Measurements from ENCODE around the gene ISCA2.

DNA sequence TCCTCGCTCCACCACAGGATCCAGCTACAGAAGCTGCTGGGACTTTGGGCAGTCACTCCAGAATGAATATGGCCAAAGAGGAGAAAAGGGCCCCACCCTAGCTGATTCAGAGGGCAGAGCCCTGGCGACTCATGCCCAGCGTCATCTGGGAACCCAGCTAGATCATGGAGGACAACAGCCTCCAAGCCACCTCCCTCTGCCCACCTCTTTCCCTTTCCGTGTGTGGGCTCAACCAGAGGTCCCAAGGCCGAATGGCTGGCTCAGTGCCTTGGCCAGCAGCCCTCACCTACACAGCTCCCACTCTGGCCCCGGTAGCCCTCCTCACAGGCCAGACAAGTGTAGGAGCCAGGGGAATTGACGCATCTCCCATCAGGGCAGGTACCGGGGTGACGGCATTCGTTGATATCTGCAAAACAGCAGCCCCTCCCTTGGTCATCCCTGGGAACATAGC is 17.4 kb downstream of the ISCA2 start:
- TF ChIP-seq, protein P1, sequence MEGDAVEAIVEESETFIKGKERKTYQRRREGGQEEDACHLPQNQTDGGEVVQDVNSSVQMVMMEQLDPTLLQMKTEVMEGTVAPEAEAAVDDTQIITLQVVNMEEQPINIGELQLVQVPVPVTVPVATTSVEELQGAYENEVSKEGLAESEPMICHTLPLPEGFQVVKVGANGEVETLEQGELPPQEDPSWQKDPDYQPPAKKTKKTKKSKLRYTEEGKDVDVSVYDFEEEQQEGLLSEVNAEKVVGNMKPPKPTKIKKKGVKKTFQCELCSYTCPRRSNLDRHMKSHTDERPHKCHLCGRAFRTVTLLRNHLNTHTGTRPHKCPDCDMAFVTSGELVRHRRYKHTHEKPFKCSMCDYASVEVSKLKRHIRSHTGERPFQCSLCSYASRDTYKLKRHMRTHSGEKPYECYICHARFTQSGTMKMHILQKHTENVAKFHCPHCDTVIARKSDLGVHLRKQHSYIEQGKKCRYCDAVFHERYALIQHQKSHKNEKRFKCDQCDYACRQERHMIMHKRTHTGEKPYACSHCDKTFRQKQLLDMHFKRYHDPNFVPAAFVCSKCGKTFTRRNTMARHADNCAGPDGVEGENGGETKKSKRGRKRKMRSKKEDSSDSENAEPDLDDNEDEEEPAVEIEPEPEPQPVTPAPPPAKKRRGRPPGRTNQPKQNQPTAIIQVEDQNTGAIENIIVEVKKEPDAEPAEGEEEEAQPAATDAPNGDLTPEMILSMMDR (IDR thresholded peaks at IDR 0.05; ENCODE audit: borderline replicate concordance, extremely low read depth, low read length, poor library complexity, severe bottlenecking) = no peak
- TF ChIP-seq EZH2 (IDR thresholded peaks at IDR 0.05; ENCODE audit: borderline replicate concordance, low read depth, low read length, severe bottlenecking) = no peak
